GM23338 (cell line): ENCODE results near the gene RO60.

ENCODE experiments used
- CREB1 ChIP-seq: fragments of 250-450 bp; sonication (Bioruptor Pico); IDR thresholded peaks from 2 replicates; pipeline ENCODE4 v1.5.0; 2020; ENCODE audit warnings: low read depth, mild to moderate bottlenecking, moderate library complexity
- EZH2 ChIP-seq: fragments of 200-600 bp; sonication (generic); IDR thresholded peaks from one replicate; pipeline ENCODE4 v1.8.0; 2017; ENCODE audit warnings: antibody characterized with exemption, mild to moderate bottlenecking, low read depth; ENCODE audit not compliant: unreplicated experiment
- EZH2phosphoT487 ChIP-seq: fragments of 200-600 bp; sonication (generic); IDR thresholded peaks from one replicate; pipeline ENCODE4 v1.8.1; 2018; ENCODE audit warnings: antibody characterized with exemption; ENCODE audit not compliant: unreplicated experiment
- JUNB ChIP-seq: IDR thresholded peaks from one replicate; pipeline ENCODE4 v1.6.1; 2016; ENCODE audit warnings: antibody characterized with exemption; ENCODE audit not compliant: unreplicated experiment
- NANOG ChIP-seq: IDR thresholded peaks from 2 replicates; pipeline ENCODE4 v1.6.1; 2016; ENCODE audit warnings: antibody characterized with exemption, borderline replicate concordance
- POLR2AphosphoS5 ChIP-seq: IDR thresholded peaks from 2 replicates; pipeline ENCODE4 v1.6.1; 2016; ENCODE audit warnings: antibody characterized with exemption, low read depth
- TF ChIP-seq, protein P1 (sequence below), 2 experiments: fragments of 200-600 bp in 1 of 2; sonication (generic) in 1 of 2; conservative IDR thresholded peaks; 2 replicates each; pipeline versions ENCODE4 v1.5.1 to v1.6.1; 2016 to 2017; ENCODE audit warnings: antibody characterized with exemption in 2 of 2, low read depth in 2 of 2, mild to moderate bottlenecking in 2 of 2, moderate library complexity in 1 of 2
- TF ChIP-seq, protein P2 (sequence below): IDR thresholded peaks from one replicate; pipeline ENCODE4 v1.6.1; 2018; ENCODE audit warnings: antibody characterized with exemption; ENCODE audit not compliant: unreplicated experiment
- TF ChIP-seq, protein P3 (sequence below): IDR thresholded peaks from 2 replicates; pipeline ENCODE4 v1.6.1; 2016; ENCODE audit warnings: antibody characterized with exemption

DNA sequence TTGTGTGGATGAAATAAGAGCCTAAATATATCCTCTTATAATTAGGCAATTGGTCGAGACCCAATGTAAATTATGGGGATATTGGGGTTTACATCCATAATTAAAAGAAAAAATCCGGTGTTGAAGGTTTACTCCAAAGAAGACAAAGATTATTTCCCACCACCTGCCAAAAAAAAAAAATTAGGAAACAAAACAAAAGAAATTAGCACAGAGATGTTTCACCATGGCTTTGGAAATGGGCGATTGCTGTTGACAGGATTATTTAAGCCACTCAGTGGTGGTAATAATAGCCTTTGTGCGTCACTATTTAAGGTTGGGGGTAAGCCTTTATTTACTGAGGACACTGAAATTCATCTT is 46.4 kb downstream of the RO60 start:
- TF ChIP-seq, protein P1, sequence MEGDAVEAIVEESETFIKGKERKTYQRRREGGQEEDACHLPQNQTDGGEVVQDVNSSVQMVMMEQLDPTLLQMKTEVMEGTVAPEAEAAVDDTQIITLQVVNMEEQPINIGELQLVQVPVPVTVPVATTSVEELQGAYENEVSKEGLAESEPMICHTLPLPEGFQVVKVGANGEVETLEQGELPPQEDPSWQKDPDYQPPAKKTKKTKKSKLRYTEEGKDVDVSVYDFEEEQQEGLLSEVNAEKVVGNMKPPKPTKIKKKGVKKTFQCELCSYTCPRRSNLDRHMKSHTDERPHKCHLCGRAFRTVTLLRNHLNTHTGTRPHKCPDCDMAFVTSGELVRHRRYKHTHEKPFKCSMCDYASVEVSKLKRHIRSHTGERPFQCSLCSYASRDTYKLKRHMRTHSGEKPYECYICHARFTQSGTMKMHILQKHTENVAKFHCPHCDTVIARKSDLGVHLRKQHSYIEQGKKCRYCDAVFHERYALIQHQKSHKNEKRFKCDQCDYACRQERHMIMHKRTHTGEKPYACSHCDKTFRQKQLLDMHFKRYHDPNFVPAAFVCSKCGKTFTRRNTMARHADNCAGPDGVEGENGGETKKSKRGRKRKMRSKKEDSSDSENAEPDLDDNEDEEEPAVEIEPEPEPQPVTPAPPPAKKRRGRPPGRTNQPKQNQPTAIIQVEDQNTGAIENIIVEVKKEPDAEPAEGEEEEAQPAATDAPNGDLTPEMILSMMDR (conservative IDR thresholded peaks at IDR 0.05; ENCODE audit: low read depth in 2 of 2), result no peak
- TF ChIP-seq, protein P2, sequence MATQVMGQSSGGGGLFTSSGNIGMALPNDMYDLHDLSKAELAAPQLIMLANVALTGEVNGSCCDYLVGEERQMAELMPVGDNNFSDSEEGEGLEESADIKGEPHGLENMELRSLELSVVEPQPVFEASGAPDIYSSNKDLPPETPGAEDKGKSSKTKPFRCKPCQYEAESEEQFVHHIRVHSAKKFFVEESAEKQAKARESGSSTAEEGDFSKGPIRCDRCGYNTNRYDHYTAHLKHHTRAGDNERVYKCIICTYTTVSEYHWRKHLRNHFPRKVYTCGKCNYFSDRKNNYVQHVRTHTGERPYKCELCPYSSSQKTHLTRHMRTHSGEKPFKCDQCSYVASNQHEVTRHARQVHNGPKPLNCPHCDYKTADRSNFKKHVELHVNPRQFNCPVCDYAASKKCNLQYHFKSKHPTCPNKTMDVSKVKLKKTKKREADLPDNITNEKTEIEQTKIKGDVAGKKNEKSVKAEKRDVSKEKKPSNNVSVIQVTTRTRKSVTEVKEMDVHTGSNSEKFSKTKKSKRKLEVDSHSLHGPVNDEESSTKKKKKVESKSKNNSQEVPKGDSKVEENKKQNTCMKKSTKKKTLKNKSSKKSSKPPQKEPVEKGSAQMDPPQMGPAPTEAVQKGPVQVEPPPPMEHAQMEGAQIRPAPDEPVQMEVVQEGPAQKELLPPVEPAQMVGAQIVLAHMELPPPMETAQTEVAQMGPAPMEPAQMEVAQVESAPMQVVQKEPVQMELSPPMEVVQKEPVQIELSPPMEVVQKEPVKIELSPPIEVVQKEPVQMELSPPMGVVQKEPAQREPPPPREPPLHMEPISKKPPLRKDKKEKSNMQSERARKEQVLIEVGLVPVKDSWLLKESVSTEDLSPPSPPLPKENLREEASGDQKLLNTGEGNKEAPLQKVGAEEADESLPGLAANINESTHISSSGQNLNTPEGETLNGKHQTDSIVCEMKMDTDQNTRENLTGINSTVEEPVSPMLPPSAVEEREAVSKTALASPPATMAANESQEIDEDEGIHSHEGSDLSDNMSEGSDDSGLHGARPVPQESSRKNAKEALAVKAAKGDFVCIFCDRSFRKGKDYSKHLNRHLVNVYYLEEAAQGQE, result no peak
- TF ChIP-seq, protein P3, sequence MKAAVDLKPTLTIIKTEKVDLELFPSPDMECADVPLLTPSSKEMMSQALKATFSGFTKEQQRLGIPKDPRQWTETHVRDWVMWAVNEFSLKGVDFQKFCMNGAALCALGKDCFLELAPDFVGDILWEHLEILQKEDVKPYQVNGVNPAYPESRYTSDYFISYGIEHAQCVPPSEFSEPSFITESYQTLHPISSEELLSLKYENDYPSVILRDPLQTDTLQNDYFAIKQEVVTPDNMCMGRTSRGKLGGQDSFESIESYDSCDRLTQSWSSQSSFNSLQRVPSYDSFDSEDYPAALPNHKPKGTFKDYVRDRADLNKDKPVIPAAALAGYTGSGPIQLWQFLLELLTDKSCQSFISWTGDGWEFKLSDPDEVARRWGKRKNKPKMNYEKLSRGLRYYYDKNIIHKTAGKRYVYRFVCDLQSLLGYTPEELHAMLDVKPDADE, result no peak
- TF ChIP-seq EZH2 (no peak), EZH2phosphoT487 (no peak), POLR2AphosphoS5 (no peak), NANOG (no peak), JUNB (no peak), CREB1 (no peak)
